Measurements from ENCODE around the gene SLC6A11.

SLC6A11 gene

GRCh38 chr3:10988001-10988665, 172.1 kb downstream of the SLC6A11 start:
- Histone ChIP-seq H3K27ac (ENCODE audit: low read length) (no peak overlapping the region), H3K27me3 (ENCODE audit: low read depth, low read length) (peaks cover 17% of the 10 kb centered on the region), H3K4me3 (ENCODE audit: low read depth in 1 of 2, low read length in 2 of 2) (no peak overlapping the region), H3K4me1 (ENCODE audit: control insufficient read depth in 1 of 2, insufficient read depth in 2 of 2, low read length in 2 of 2) (peaks cover 0 to 12% of the 10 kb centered on the region in 2 donors), H3K9me3 (ENCODE audit: control insufficient read depth in 1 of 2, low read length in 2 of 2) (no peaks in the 10 kb centered on the region), H3K36me3 (ENCODE audit: control insufficient read depth in 1 of 2, insufficient read depth in 2 of 2, low read length in 2 of 2) (no peaks in the 10 kb centered on the region)

DNA sequence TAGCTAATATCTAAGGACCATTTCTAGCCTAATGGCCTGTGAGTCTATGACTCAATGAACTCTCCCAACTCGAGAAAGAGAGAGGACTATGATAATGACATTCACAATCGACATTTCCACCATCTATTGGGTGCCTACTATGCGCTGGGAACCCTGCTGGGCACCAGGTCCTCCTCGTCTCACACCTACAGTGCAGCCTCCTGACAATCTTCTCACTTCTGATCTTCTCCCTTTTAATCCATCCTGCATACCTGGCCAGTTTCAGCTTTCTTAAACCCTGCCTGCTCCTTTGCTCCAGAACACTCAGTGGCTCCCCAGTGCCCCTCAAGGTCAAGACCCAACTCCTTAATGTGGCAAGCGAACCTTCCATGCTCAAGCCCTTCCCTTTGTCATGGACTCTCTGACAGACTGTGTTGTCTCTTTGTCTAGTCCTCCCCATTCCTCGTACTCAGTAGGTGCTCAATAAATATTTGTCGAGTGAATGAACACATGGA, 173.0 kb downstream of the SLC6A11 start:
- H3K4me3 ChIP-seq (ENCODE audit: low read depth in 1 of 2, low read length in 2 of 2): no peak overlapping the region
- H3K9me3 ChIP-seq (ENCODE audit: control insufficient read depth in 1 of 2, low read length in 2 of 2): no peaks in the 10 kb centered on the region
- H3K4me1 ChIP-seq (ENCODE audit: control insufficient read depth in 1 of 2, insufficient read depth in 2 of 2, low read length in 2 of 2): peaks cover 0 to 14% of the 10 kb centered on the region in 2 donors
- H3K27me3 ChIP-seq (ENCODE audit: low read depth, low read length): peaks cover 23% of the 10 kb centered on the region
- H3K27ac ChIP-seq (ENCODE audit: low read length): no peak overlapping the region
- H3K36me3 ChIP-seq (ENCODE audit: control insufficient read depth in 1 of 2, insufficient read depth in 2 of 2, low read length in 2 of 2): no peaks in the 10 kb centered on the region

Measured in muscle layer of duodenum (tissue), 2 donors.